ENCODE measurements around the gene SMIM32. TPM values are rescaled to one million over a fixed set of nuclear protein-coding genes. Genes with fewer than 3 reads are reported as not detected.

Gene SMIM32
- not detected for total RNA-seq

- ChIA-PET CTCF (interaction anchor here (0.7 kb wide), 1 partner anchor 19 kb away, joined by 3 read pairs; no protein-coding TSS in a partner anchor), POLR2A (interaction anchor here (0.6 kb wide), 1 partner anchor 452 kb away, joined by 3 read pairs; no protein-coding TSS in a partner anchor)
- no peaks in the 10 kb centered on the region for H3K4me1 Mint-ChIP-seq (ENCODE audit: low read depth)
- peaks cover 46% of the 10 kb centered on the region for H3K27me3 Mint-ChIP-seq (ENCODE audit: low read depth)
- ATAC-seq (peak; percentile 40), DNase-seq (no peak)
- no peak within 1 kb of the TSS for H3K4me3 Mint-ChIP-seq
- H3K27ac Mint-ChIP-seq, result no peak within 1 kb of the TSS
- H3K36me3 Mint-ChIP-seq (ENCODE audit: low read depth), result peaks cover 2% of the 10 kb centered on the region
- H3K9me3 Mint-ChIP-seq (ENCODE audit: insufficient read depth), result no peaks in the 10 kb centered on the region
Measured at GRCh38 chr5:136192526-136193321, at the start of gene SMIM32. Gene SMIM32, minus strand, starts transcription at chr5:136193162. Its CDS starts 638 bp downstream, at chr5:136192524.

GRCh38 chr5:136242611-136243010 lies 49.6 kb upstream of the SMIM32 start:
- ChIA-PET POLR2A (no interaction called here), CTCF (no interaction called here)
- H3K4me3 Mint-ChIP-seq, result no peak overlapping the region
- H3K27me3 Mint-ChIP-seq (ENCODE audit: low read depth), result peaks cover 2% of the 10 kb centered on the region
- peaks cover 4% of the 10 kb centered on the region for H3K4me1 Mint-ChIP-seq (ENCODE audit: low read depth)
- no peak overlapping the region for H3K27ac Mint-ChIP-seq
- no peaks in the 10 kb centered on the region for H3K9me3 Mint-ChIP-seq (ENCODE audit: insufficient read depth)
- H3K36me3 Mint-ChIP-seq (ENCODE audit: low read depth), result no peaks in the 10 kb centered on the region
- no peak for DNase-seq
- peak; percentile 47 for ATAC-seq

GRCh38 chr5:136242136-136242535 lies 49.2 kb upstream of the SMIM32 start:
- DNase-seq (no peak), ATAC-seq (no peak)
- H3K27me3 Mint-ChIP-seq (ENCODE audit: low read depth), result peaks cover 2% of the 10 kb centered on the region
- peaks cover 4% of the 10 kb centered on the region for H3K4me1 Mint-ChIP-seq (ENCODE audit: low read depth)
- H3K4me3 Mint-ChIP-seq, result no peak overlapping the region
- no peaks in the 10 kb centered on the region for H3K36me3 Mint-ChIP-seq (ENCODE audit: low read depth)
- no peaks in the 10 kb centered on the region for H3K9me3 Mint-ChIP-seq (ENCODE audit: insufficient read depth)
- CTCF ChIA-PET, result no interaction called here
- POLR2A ChIA-PET, result no interaction called here
- no peak overlapping the region for H3K27ac Mint-ChIP-seq

GRCh38 chr5:136240894-136241293 lies 47.9 kb upstream of the SMIM32 start:
- Mint-ChIP-seq H3K4me3 (no peak overlapping the region), H3K27me3 (ENCODE audit: low read depth) (peaks cover 6% of the 10 kb centered on the region), H3K36me3 (ENCODE audit: low read depth) (no peaks in the 10 kb centered on the region), H3K27ac (no peak overlapping the region), H3K4me1 (ENCODE audit: low read depth) (peaks cover 4% of the 10 kb centered on the region), H3K9me3 (ENCODE audit: insufficient read depth) (no peaks in the 10 kb centered on the region)
- DNase-seq (no peak), ATAC-seq (no peak)
- ChIA-PET CTCF (interaction anchor here (2.6 kb wide), 1 partner anchor 9 kb away, joined by 10 read pairs; no protein-coding TSS in a partner anchor), POLR2A (no interaction called here)

DNA sequence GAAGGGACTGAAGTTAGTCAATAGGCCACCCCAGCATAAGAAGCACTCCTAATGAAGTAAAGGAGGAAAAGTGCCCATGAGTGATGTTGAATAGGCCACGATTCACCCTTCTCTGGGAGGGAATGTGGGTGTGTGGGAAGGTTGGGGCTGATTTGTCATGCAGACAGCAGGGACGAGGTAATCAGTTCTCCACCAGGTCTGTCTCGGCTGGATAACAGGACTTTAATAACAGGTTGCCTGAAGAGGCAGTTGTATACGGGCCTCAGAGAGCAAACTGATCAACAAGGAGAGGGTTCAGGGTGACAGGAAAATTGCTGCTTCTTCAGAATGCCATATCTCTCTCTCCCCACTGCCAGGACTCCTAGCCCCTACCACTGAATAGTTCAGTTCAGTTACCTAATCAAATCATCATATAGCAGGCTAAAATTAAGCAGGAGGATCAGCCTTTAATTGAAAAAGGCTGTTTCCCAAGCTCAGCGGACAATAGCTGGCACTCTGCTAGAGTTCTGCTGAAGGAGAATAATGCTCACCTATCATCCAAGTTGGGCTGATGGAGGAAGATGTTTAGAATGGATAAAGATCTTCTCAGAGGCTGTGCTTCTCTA lies 43.6 kb upstream of the SMIM32 start:
- CTCF ChIA-PET, result interaction anchor here (1.3 kb wide), 1 partner anchor 25 kb away, joined by 6 read pairs; no protein-coding TSS in a partner anchor
- Mint-ChIP-seq H3K36me3 (ENCODE audit: low read depth) (no peaks in the 10 kb centered on the region), H3K4me3 (no peak overlapping the region), H3K27me3 (ENCODE audit: low read depth) (peaks cover 4% of the 10 kb centered on the region), H3K4me1 (ENCODE audit: low read depth) (no peaks in the 10 kb centered on the region), H3K9me3 (ENCODE audit: insufficient read depth) (no peaks in the 10 kb centered on the region), H3K27ac (no peak overlapping the region)
- POLR2A ChIA-PET, result no interaction called here
- no peak for DNase-seq
- no peak for ATAC-seq

DNA sequence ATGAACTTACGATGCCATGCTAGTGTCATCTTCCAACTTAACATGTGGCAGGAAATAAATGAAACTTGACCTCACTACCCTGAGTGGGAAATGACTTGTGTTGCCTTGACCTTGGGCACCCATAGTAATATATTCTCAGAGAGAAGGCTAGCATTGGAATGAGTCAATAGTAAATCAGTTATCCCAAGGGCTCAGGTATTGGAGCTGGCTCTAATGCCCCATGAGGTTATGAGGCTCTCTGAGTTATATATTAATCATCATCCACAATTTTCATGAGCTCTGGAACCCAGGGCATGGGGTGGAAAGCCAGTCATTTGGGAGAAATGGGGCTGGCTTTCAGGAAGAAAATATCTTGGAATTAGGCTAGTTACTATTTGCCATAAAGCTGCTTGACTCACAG lies 42.4 kb upstream of the SMIM32 start:
- ATAC-seq (no peak), DNase-seq (no peak)
- ChIA-PET CTCF (interaction anchor here (1.3 kb wide), 1 partner anchor 23 kb away, joined by 6 read pairs; no protein-coding TSS in a partner anchor), POLR2A (no interaction called here)
- no peaks in the 10 kb centered on the region for H3K4me1 Mint-ChIP-seq (ENCODE audit: low read depth)
- no peaks in the 10 kb centered on the region for H3K9me3 Mint-ChIP-seq (ENCODE audit: insufficient read depth)
- no peak overlapping the region for H3K4me3 Mint-ChIP-seq
- H3K36me3 Mint-ChIP-seq (ENCODE audit: low read depth), result no peaks in the 10 kb centered on the region
- peaks cover 5% of the 10 kb centered on the region for H3K27me3 Mint-ChIP-seq (ENCODE audit: low read depth)
- no peak overlapping the region for H3K27ac Mint-ChIP-seq

DNA sequence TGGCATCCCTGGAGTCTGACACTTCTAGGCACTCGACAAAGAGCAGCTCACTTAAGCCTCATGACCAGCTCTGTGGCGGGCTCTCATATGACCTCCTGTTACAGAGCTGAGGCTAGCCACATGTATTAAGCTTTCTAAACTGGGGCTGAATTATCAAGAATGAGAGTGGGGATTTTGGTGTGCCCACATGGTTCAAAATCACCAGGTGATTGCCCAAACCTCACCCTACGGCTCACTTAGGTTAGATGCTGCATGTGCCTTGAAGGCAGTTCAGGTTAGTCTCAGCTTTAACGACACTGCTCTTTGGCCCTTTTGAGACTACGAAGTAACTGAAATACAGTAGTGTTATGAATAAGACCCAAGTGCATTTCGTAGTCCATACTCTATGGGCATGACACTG lies 39.4 kb upstream of the SMIM32 start:
- no peak for ATAC-seq
- H3K27ac Mint-ChIP-seq, result no peak overlapping the region
- peaks cover 14% of the 10 kb centered on the region for H3K27me3 Mint-ChIP-seq (ENCODE audit: low read depth)
- no peaks in the 10 kb centered on the region for H3K36me3 Mint-ChIP-seq (ENCODE audit: low read depth)
- no peaks in the 10 kb centered on the region for H3K4me1 Mint-ChIP-seq (ENCODE audit: low read depth)
- ChIA-PET CTCF (interaction anchor here (0.6 to 0.8 kb wide), 3 partner anchors 20 to 1479 kb away, joined by 3 to 4 read pairs (median 3); no protein-coding TSS in a partner anchor), POLR2A (no interaction called here)
- no peak for DNase-seq
- H3K4me3 Mint-ChIP-seq, result no peak overlapping the region
- H3K9me3 Mint-ChIP-seq (ENCODE audit: insufficient read depth), result no peaks in the 10 kb centered on the region

- Mint-ChIP-seq H3K4me1 (ENCODE audit: low read depth) (no peaks in the 10 kb centered on the region), H3K9me3 (ENCODE audit: insufficient read depth) (no peaks in the 10 kb centered on the region), H3K4me3 (no peak overlapping the region), H3K27me3 (ENCODE audit: low read depth) (peaks cover 12% of the 10 kb centered on the region), H3K36me3 (ENCODE audit: low read depth) (no peaks in the 10 kb centered on the region), H3K27ac (no peak overlapping the region)
- CTCF ChIA-PET, result no interaction called here
- POLR2A ChIA-PET, result no interaction called here
- DNase-seq (no peak), ATAC-seq (no peak)
Measured at GRCh38 chr5:136230176-136230575, 37.2 kb upstream of the SMIM32 start.

DNA sequence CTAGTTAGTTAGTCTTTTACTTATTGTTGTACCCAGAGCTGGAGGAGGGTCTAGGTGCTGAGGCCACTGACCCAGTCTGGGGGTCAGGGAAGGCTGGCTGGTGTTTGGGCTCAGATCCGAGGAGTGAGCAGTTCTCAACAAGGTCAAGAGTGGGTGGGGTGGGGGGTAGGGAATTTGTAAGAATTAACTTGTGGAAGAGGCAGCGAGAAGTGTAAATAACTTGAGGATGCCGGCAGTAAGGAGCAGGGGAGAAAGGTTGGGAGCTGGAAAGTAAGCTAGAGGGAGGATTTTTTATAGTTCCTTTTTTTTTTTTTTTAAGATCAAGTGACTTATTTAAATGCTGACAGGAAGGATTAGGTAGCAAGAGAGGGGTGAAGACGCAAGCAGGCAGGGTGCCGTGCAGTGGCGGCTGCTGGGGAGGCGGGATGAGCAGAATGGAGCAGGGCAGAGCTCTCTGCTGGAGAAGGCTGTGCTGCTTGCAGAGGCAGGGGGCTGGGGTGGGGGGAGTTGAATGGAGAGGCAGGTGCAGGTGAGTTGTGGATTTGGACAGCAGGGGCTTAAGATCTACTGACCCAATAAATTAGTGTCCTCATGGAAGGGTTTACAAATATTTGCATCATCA lies 35.3 kb upstream of the SMIM32 start:
- CTCF ChIA-PET, result no interaction called here
- H3K27me3 Mint-ChIP-seq (ENCODE audit: low read depth), result peaks cover 16% of the 10 kb centered on the region

DNA sequence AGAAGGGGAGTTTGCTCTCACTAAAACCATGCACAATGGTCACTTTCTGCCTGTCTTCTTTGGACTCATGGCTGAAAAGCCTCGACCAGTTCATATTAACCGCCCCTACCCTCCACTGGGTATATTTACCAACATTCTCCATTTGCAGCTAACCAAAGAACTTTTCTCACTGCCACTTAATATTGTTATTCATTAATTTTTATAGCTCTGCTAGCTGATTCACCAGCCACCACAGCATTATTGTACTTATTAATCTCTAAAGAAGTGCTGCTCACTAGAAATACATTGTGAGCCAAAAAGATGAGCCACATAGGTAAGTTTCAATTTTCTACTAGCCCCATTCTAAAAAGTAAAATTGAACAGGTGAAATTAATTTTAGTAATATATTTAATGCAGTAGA lies 33.4 kb upstream of the SMIM32 start:
- no peak overlapping the region for H3K27ac Mint-ChIP-seq
- ATAC-seq, result no peak
- H3K4me1 Mint-ChIP-seq (ENCODE audit: low read depth), result no peaks in the 10 kb centered on the region
- no peak overlapping the region for H3K4me3 Mint-ChIP-seq
- peaks cover 16% of the 10 kb centered on the region for H3K27me3 Mint-ChIP-seq (ENCODE audit: low read depth)
- H3K9me3 Mint-ChIP-seq (ENCODE audit: insufficient read depth), result no peaks in the 10 kb centered on the region
- CTCF ChIA-PET, result no interaction called here
- POLR2A ChIA-PET, result no interaction called here
- H3K36me3 Mint-ChIP-seq (ENCODE audit: low read depth), result no peaks in the 10 kb centered on the region
- no peak for DNase-seq

More for the DNA sequence above, 35.3 kb upstream of the SMIM32 start:
- Mint-ChIP-seq H3K36me3 (ENCODE audit: low read depth) (no peaks in the 10 kb centered on the region), H3K9me3 (ENCODE audit: insufficient read depth) (no peaks in the 10 kb centered on the region), H3K27ac (no peak overlapping the region), H3K4me3 (no peak overlapping the region), H3K4me1 (ENCODE audit: low read depth) (no peaks in the 10 kb centered on the region)
- DNase-seq (no peak), ATAC-seq (no peak)
- POLR2A ChIA-PET, result no interaction called here

DNA sequence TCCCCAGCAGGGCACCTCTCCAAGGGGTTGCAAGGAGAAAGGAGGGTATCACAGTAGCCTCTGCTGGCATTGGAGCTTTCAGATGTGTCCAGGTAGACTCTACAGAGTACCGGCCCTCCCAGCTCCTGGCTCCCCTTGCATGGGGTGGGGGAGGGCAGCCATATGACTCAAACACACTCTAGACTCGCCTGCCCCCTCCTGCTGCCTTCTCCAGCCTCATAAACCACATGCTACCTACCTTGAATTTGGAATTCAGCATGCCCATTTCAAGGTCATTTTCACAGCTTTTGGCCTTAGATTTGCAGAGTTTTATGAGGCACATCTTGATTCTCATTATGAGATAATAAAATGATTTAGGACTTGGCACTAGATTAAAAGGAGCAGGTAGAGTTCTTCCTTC lies 32.8 kb upstream of the SMIM32 start:
- Mint-ChIP-seq H3K27me3 (ENCODE audit: low read depth) (peaks cover 16% of the 10 kb centered on the region), H3K4me3 (no peak overlapping the region), H3K9me3 (ENCODE audit: insufficient read depth) (no peaks in the 10 kb centered on the region), H3K4me1 (ENCODE audit: low read depth) (no peaks in the 10 kb centered on the region), H3K36me3 (ENCODE audit: low read depth) (no peaks in the 10 kb centered on the region), H3K27ac (no peak overlapping the region)
- DNase-seq, result no peak
- POLR2A ChIA-PET, result no interaction called here
- no peak for ATAC-seq
- CTCF ChIA-PET, result no interaction called here

DNA sequence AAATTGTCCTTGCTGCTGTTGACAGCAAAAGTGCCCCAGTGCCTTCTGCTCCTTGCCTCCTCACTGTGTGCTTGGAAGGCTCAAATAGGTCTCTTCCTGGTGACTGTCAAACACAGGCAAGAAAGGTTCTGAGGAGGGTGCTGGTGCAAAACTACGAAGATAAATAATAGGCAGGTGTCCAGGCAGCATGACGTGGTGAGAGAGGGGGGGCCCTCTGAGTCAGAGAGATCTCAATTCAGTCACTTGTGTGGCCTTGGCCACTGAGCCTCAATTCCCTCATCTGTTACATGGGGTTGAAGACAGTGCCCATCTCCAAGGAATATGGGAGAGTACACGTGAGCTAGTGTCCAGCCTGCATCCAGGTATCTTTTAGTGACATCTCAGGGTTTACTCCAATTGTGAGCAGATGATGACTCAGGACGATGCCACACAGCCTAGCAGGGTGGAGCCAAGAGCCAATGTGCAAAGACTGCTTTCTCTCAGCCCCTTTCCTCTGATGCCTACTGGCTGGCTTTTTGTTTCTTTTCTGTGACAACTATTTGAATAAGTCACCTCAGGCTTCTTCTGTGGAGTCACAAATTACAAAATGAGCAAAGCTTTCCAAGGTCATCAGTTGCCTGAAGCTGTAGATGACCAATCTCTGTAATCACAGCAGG lies 29.7 kb upstream of the SMIM32 start:
- ATAC-seq (no peak), DNase-seq (no peak)
- Mint-ChIP-seq H3K27me3 (ENCODE audit: low read depth) (peaks cover 5% of the 10 kb centered on the region), H3K4me3 (no peak overlapping the region), H3K27ac (no peak overlapping the region), H3K36me3 (ENCODE audit: low read depth) (no peaks in the 10 kb centered on the region), H3K9me3 (ENCODE audit: insufficient read depth) (no peaks in the 10 kb centered on the region), H3K4me1 (ENCODE audit: low read depth) (no peaks in the 10 kb centered on the region)
- ChIA-PET CTCF (no interaction called here), POLR2A (no interaction called here)

Measured in activated CD8-positive, alpha-beta T cell treated with anti-CD3 and anti-CD28 coated beads, Interleukin-2, amount 10 ng/mL, durations not matched to agents 7 days and 5 days (primary cell).